Measurements from ENCODE around the gene ACOX1.

Gene ACOX1

DNA sequence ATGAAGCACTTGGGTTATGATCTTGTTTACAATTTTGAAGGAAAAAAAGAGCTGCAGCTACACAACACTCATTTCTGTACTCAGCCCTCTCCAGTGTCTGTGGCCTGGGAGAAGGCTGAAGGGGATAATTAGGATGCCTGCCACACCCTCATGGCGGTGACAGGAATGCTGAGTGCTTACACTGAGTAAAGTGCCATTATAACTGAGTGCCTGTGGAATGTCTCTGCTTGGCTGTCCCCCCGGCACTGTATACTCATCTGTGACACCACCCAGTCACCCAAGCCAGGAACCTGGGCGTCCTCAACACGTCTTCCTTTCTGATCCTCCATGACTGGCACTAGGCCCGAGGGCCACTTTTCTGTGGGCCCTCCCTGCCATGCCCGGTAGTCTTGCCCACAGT is 70.8 kb downstream of the ACOX1 start:
- H3K4me2 ChIP-seq (ENCODE audit: insufficient read depth, low read length), result no peak overlapping the region
- no peak for TF ChIP-seq EZH2 (IDR thresholded peaks at IDR 0.05; ENCODE audit: borderline replicate concordance, low read depth, low read length, severe bottlenecking)
- TF ChIP-seq, protein P1, sequence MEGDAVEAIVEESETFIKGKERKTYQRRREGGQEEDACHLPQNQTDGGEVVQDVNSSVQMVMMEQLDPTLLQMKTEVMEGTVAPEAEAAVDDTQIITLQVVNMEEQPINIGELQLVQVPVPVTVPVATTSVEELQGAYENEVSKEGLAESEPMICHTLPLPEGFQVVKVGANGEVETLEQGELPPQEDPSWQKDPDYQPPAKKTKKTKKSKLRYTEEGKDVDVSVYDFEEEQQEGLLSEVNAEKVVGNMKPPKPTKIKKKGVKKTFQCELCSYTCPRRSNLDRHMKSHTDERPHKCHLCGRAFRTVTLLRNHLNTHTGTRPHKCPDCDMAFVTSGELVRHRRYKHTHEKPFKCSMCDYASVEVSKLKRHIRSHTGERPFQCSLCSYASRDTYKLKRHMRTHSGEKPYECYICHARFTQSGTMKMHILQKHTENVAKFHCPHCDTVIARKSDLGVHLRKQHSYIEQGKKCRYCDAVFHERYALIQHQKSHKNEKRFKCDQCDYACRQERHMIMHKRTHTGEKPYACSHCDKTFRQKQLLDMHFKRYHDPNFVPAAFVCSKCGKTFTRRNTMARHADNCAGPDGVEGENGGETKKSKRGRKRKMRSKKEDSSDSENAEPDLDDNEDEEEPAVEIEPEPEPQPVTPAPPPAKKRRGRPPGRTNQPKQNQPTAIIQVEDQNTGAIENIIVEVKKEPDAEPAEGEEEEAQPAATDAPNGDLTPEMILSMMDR (IDR thresholded peaks at IDR 0.05; ENCODE audit: borderline replicate concordance, extremely low read depth, low read length, poor library complexity, severe bottlenecking), result no peak
- no peak overlapping the region for H3K9ac ChIP-seq (ENCODE audit: low read depth, low read length)
- H3K79me2 ChIP-seq (ENCODE audit: insufficient read depth, low read length), result peaks cover 22% of the 10 kb centered on the region
- no peaks in the 10 kb centered on the region for H4K20me1 ChIP-seq (ENCODE audit: insufficient read depth, low read length)
- ATAC-seq (ENCODE audit: insufficient read depth, low read depth) (no peak), DNase-seq (no peak)
- H3K27me3 ChIP-seq (ENCODE audit: insufficient read depth, low read length, poor library complexity), result no peaks in the 10 kb centered on the region
- H3K27ac ChIP-seq (ENCODE audit: low read length), result no peak overlapping the region
- no peaks in the 10 kb centered on the region for H3K9me3 ChIP-seq (ENCODE audit: insufficient read depth, low read length, severe bottlenecking)
- peaks cover 24% of the 10 kb centered on the region for H3K4me1 ChIP-seq (ENCODE audit: insufficient read depth, low read length)
- peaks cover 7% of the 10 kb centered on the region for H3K36me3 ChIP-seq (ENCODE audit: insufficient read depth, low read length)
- no peak overlapping the region for H2AFZ ChIP-seq (ENCODE audit: low read depth, low read length)
- no peak overlapping the region for H3K4me3 ChIP-seq (ENCODE audit: low read depth in 1 of 2, low read length in 2 of 2)

DNA sequence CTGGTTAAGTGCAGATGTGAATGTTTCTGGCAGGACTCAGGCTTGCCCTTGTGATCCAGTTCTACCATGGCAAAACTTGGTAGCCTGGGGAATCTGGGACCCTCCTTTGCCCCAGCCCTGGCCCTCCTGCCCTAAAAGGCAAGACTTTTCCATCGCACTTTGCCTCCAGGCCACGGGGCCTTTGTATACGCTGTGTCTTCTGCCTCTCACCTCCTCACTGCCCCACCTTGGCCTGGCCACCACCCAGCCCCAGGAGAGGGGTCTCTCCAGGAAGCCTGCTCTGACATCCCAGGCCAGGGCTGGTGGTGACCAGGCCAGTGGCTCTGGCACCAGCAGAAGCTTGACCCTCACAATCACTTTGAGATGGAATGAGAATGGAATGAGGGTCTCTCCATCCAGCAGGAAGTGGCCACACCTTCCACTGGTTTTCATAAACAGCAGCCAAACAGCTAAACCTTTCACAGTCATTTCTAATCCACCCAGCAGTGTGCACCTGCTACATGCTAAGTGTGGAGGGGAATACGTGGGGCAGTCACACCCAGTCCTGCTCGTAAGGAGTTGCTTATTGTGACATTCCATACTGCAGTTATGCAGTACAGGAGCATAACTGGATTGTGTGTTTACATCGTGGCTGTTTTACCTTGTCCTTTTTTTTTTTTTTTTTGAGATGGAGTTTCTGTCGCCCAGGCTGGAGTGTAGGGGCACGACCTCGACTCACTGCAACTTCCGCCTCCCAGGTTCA is 72.7 kb downstream of the ACOX1 start:
- Histone ChIP-seq H3K27me3 (ENCODE audit: insufficient read depth, low read length, poor library complexity) (no peaks in the 10 kb centered on the region), H3K79me2 (ENCODE audit: insufficient read depth, low read length) (peaks cover 27% of the 10 kb centered on the region), H3K27ac (ENCODE audit: low read length) (peak overlapping the region; percentile 56), H3K36me3 (ENCODE audit: insufficient read depth, low read length) (peaks cover 20% of the 10 kb centered on the region), H3K4me3 (ENCODE audit: low read depth in 1 of 2, low read length in 2 of 2) (peak overlapping the region in 1 of 2 experiments; percentile 85; a peak in 1 of 4 replicates), H3K9ac (ENCODE audit: low read depth, low read length) (peak overlapping the region; percentile 81), H3K9me3 (ENCODE audit: insufficient read depth, low read length, severe bottlenecking) (no peaks in the 10 kb centered on the region), H3K4me1 (ENCODE audit: insufficient read depth, low read length) (peaks cover 29% of the 10 kb centered on the region), H4K20me1 (ENCODE audit: insufficient read depth, low read length) (no peaks in the 10 kb centered on the region), H2AFZ (ENCODE audit: low read depth, low read length) (peak overlapping the region; percentile 64), H3K4me2 (ENCODE audit: insufficient read depth, low read length) (peak overlapping the region; percentile 87; the same call in 1 of the 2 replicates)
- no peak for DNase-seq
- TF ChIP-seq, protein P1 (IDR thresholded peaks at IDR 0.05; ENCODE audit: borderline replicate concordance, extremely low read depth, low read length, poor library complexity, severe bottlenecking), result no peak
- TF ChIP-seq EZH2 (IDR thresholded peaks at IDR 0.05; ENCODE audit: borderline replicate concordance, low read depth, low read length, severe bottlenecking), result no peak
- ATAC-seq (ENCODE audit: insufficient read depth, low read depth), result no peak

DNA sequence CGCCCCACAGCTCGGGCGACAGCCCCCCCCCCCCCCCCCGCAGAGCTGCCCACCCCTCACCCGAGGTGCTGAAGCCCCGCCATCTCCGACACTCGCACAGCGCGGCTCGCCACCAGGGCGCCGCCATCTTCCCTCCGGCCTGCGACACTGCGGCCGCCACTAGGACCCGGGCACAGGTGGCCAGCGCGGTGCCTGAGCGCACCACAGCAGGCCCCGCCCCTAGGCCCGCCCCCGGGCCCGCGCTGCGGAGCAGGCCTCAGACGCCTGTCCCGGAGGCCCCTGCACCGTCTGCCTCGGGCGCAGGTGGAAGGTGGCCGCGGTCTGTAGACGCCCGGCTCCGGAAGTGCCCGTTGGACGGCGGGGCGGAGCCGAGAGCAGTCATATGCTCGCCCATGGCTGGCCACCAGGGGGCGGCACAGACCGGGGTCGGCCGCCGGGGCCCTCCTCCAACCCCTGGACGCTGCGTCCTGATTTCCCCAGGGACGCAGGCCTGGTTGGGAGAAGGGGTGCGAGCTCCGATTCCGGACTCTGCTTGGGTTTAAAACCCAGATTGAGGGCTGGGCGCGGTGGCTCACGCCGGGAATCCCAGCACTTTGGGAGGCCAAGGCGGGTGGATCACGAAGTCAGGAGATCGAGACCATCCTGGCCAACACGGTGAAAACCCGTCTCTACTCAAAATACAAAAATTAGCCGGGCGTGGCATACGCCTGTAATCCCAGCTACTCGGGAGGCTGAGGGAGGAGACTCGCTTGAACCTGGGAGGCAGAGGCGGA is 74.0 kb downstream of the ACOX1 start, which contains the start of gene MRPL38:
MRPL38 (minus strand) TSS at position 136 of the 773 bp plus-strand sequence; CDS start at position 127, 9 bp downstream.
- H3K27me3 ChIP-seq (ENCODE audit: insufficient read depth, low read length, poor library complexity), result no peaks in the 10 kb centered on the region
- ATAC-seq (ENCODE audit: insufficient read depth, low read depth), result peak; percentile 97
- peak within 1 kb of the TSS; percentile 81 for H3K9ac ChIP-seq (ENCODE audit: low read depth, low read length)
- H2AFZ ChIP-seq (ENCODE audit: low read depth, low read length), result peak within 1 kb of the TSS; percentile 98
- peak; percentile 97 for DNase-seq
- H3K4me2 ChIP-seq (ENCODE audit: insufficient read depth, low read length), result peak within 1 kb of the TSS; percentile 87
- no peaks in the 10 kb centered on the region for H3K9me3 ChIP-seq (ENCODE audit: insufficient read depth, low read length, severe bottlenecking)
- peaks cover 29% of the 10 kb centered on the region for H3K79me2 ChIP-seq (ENCODE audit: insufficient read depth, low read length)
- peaks cover 29% of the 10 kb centered on the region for H3K4me1 ChIP-seq (ENCODE audit: insufficient read depth, low read length)
- H3K36me3 ChIP-seq (ENCODE audit: insufficient read depth, low read length), result peaks cover 33% of the 10 kb centered on the region
- TF ChIP-seq, protein P1 (IDR thresholded peaks at IDR 0.05; ENCODE audit: borderline replicate concordance, extremely low read depth, low read length, poor library complexity, severe bottlenecking), result peak; percentile 95
- TF ChIP-seq EZH2 (IDR thresholded peaks at IDR 0.05; ENCODE audit: borderline replicate concordance, low read depth, low read length, severe bottlenecking), result no peak
- peak within 1 kb of the TSS; percentile 84 to 85 for H3K4me3 ChIP-seq (ENCODE audit: low read depth in 1 of 2, low read length in 2 of 2)
- peak within 1 kb of the TSS; percentile 94 for H3K27ac ChIP-seq (ENCODE audit: low read length)
- no peaks in the 10 kb centered on the region for H4K20me1 ChIP-seq (ENCODE audit: insufficient read depth, low read length)
